Neutrophil (primary cell): ENCODE data around the gene NPAS2.

ENCODE experiments used
- H3K27ac ChIP-seq: fragments of 200-600 bp; sonication (generic); 2 replicates; pipeline ENCODE4 v1.5.1; 2016; ENCODE audit warnings: mild to moderate bottlenecking, moderate library complexity
- H3K27me3 ChIP-seq: fragments of 200-600 bp; sonication (generic); 2 replicates; pipeline ENCODE4 v1.6.0; 2016; ENCODE audit warnings: mild to moderate bottlenecking
- H3K36me3 ChIP-seq: fragments of 200-600 bp; sonication (generic); 2 replicates; pipeline ENCODE4 v1.5.1; 2017
- H3K4me1 ChIP-seq, 2 experiments: fragments of 200-600 bp in 1 of 2; sonication (generic) in 1 of 2; 1 replicate in 1 of 2; 2 replicates in 1 of 2; pipeline versions ENCODE4 v1.5.1 to v1.6.1; 2013 to 2016; ENCODE audit warnings: low read depth in 1 of 2, low read length in 1 of 2, mild to moderate bottlenecking in 1 of 2, moderate library complexity in 1 of 2; ENCODE audit not compliant: control insufficient read depth in 1 of 2, insufficient read depth in 1 of 2
- H3K4me3 ChIP-seq, 2 experiments: fragments of 200-600 bp in 1 of 2; sonication (generic) in 1 of 2; 1 replicate in 1 of 2; 2 replicates in 1 of 2; pipeline ENCODE4 v1.5.1; 2013 to 2016; ENCODE audit warnings: low read depth in 1 of 2, low read length in 1 of 2, mild to moderate bottlenecking in 1 of 2, moderate library complexity in 1 of 2
- H3K9me3 ChIP-seq: fragments of 200-600 bp; sonication (generic); 2 replicates; pipeline ENCODE4 v1.5.1; 2016
- TF ChIP-seq, protein P1 (sequence below): fragments of 200-600 bp; sonication (generic); IDR thresholded peaks from 2 replicates; pipeline ENCODE4 v1.5.1; 2016; ENCODE audit warnings: antibody characterized with exemption

NPAS2 gene

DNA sequence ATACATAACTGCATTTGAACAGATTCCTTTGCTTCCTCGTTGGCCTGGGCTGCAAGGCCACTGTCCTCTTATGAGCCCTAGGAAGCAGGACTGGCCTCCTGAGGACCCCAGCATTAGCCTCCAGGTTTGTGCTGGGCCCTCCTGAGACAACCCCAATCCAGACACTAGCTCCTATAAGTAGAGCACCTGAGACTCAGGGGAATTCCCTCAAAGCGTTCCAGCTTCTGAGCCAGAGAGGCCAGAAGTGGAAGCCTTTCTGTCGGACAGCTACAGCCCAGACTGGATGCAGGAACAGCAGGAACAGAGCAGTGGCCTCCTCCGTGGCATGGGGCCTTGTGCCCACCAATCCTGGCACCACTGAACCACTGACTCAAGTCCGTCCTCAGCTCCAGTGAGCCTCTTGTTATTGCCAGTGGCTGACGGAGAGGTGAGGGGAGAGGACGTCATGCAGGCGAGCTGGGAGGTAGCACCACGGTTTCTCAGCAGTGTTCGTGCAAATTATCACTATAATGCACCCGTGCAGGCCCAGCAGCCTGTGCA lies 67.2 kb downstream of the NPAS2 start:
- H3K27ac ChIP-seq = no peak overlapping the region
- H3K4me1 ChIP-seq = no peaks in the 10 kb centered on the region
- no peaks in the 10 kb centered on the region for H3K36me3 ChIP-seq
- TF ChIP-seq, protein P1, sequence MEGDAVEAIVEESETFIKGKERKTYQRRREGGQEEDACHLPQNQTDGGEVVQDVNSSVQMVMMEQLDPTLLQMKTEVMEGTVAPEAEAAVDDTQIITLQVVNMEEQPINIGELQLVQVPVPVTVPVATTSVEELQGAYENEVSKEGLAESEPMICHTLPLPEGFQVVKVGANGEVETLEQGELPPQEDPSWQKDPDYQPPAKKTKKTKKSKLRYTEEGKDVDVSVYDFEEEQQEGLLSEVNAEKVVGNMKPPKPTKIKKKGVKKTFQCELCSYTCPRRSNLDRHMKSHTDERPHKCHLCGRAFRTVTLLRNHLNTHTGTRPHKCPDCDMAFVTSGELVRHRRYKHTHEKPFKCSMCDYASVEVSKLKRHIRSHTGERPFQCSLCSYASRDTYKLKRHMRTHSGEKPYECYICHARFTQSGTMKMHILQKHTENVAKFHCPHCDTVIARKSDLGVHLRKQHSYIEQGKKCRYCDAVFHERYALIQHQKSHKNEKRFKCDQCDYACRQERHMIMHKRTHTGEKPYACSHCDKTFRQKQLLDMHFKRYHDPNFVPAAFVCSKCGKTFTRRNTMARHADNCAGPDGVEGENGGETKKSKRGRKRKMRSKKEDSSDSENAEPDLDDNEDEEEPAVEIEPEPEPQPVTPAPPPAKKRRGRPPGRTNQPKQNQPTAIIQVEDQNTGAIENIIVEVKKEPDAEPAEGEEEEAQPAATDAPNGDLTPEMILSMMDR = no peak
- H3K27me3 ChIP-seq = peaks cover 4% of the 10 kb centered on the region
- H3K4me3 ChIP-seq = no peak overlapping the region
- H3K9me3 ChIP-seq = no peaks in the 10 kb centered on the region

DNA sequence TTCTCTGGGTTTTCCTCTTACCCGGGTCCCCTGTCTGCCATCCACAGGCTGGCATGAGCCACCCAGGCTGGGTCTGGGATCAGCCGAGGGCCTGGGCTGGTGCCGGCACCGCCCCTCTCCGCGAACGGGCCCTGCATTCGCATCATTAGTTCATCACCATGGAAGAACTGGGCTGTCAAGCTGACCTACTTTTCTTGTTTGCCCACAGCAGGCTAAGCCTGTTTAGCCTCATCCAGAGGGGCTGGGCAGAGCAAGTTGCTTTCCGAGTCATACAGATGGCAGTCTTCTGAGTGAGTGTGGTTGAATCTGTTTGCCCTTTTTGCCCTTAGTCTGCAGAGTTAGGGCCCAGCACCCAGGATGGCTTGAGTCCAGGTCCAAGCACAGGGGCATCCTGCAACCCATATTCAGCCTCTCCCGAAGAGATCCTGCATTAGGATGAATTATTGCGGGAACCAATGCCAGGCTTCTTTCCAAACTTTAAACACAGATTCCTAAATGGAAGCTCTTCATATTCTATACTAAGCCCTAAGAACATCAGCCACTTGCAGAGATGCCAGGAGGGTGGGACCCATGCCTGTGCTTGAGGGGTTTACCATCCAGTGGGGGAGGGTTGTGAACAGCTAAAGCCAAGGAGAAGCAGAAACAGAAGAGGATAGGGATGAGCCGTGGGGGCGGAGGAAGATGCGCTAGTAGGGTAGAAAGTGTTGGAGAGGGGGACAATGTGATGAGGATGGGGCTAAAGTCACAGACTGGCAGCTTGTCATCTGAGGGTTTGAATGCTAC lies 68.0 kb downstream of the NPAS2 start:
- no peaks in the 10 kb centered on the region for H3K36me3 ChIP-seq
- peaks cover 4% of the 10 kb centered on the region for H3K27me3 ChIP-seq
- H3K9me3 ChIP-seq = no peaks in the 10 kb centered on the region
- TF ChIP-seq, protein P1 = no peak
- H3K4me3 ChIP-seq = no peak overlapping the region
- H3K4me1 ChIP-seq = no peaks in the 10 kb centered on the region
- H3K27ac ChIP-seq = no peak overlapping the region

DNA sequence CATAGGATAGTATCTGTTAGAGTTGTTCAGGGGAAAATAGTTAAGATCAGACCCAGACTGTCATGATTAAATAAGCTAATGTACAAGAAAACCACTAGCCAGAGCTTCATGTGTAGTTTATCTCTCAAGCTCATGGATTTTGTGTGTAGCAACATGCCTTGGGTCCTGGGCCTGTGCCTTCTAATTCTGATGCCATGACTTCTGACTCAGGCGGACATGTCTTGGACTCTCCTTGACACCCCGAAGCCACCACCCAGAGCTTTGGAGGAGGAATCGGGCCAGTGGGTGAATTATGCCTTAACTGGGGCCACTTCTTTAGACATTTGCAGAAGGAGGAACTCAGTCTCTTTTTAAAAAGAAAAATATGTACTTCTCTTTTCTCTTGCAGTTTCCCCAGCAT lies 68.7 kb downstream of the NPAS2 start:
- no peak overlapping the region for H3K27ac ChIP-seq
- no peaks in the 10 kb centered on the region for H3K36me3 ChIP-seq
- no peak overlapping the region for H3K4me3 ChIP-seq
- H3K4me1 ChIP-seq = no peaks in the 10 kb centered on the region
- H3K27me3 ChIP-seq = peaks cover 4% of the 10 kb centered on the region
- TF ChIP-seq, protein P1 = no peak
- no peaks in the 10 kb centered on the region for H3K9me3 ChIP-seq

DNA sequence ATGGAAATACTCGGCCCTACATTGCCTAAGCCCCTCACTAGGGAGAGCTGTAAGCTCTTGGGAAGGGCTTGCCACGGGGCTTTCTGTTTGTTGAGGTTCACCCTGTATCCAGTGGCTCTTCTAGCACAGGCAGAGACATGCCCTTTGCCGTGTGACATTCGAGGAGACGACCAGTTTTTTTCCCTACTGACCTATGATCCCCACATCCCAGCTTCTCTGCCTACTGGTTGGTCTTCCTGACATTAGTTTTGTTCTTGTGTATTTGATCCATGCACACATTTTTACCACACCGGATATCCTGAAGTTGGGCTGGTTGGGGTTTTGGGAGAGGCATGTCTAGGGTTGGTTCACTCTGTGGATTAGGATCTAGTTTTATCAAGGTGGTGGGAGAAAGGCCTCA lies 69.3 kb downstream of the NPAS2 start:
- TF ChIP-seq, protein P1 = no peak
- no peak overlapping the region for H3K27ac ChIP-seq
- no peak overlapping the region for H3K4me3 ChIP-seq
- no peaks in the 10 kb centered on the region for H3K27me3 ChIP-seq
- H3K36me3 ChIP-seq = no peaks in the 10 kb centered on the region
- no peaks in the 10 kb centered on the region for H3K9me3 ChIP-seq
- no peaks in the 10 kb centered on the region for H3K4me1 ChIP-seq

DNA sequence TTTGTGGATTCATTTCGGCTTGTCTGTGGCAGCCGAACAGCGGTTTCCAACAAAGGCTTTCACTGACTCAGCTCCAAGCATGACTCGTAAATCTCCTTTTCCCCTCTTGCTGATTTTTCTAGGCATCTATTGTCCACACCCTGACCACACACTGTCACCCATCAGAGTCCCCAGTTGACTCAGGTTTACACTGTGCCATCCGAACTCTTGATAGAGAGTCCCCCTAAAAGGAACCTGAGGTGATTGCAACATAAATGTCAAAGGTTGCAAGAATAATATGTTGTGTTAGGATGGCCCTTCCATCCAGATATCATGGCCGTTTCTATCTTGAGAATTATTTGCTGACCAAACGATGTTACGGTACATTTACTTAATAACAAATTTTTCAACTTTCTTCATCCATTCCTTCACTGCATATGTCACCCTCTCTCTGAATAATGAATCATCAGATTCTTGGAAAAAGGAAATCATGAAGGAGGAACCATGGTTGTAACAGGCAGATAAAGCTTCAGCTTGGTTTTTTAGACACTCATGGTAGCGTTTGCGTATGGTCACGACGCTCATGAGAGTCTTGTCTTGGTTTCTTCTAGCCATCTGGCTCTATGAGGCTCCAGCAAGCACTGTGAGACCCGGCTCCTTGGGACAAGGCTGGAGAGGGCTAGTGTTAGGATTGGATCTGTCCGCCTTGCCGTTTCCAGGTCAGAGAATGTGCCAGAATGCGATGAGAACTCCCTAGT lies 72.1 kb downstream of the NPAS2 start:
- TF ChIP-seq, protein P1 = no peak
- Histone ChIP-seq H3K36me3 (no peaks in the 10 kb centered on the region), H3K4me1 (no peaks in the 10 kb centered on the region), H3K27ac (no peak overlapping the region), H3K9me3 (no peaks in the 10 kb centered on the region), H3K4me3 (no peak overlapping the region), H3K27me3 (no peaks in the 10 kb centered on the region)
